Heart right ventricle (tissue), 16 donors: ENCODE results near the gene AKAP8. TPM values are rescaled to one million over a fixed set of nuclear protein-coding genes. Genes with fewer than 3 reads are reported as not detected.
"Not testable (repeated sequence)": the region's sequence is repeated elsewhere in the genome, so short reads cannot be mapped to it uniquely, and the experiment has no call there.

Source experiments
- ATAC-seq, 8 donors: fragments of 200-7000 bp; cut with Tn5 transposase; one replicate each; pipeline ENCODE4 v1.9.1; 2020; ENCODE audit warnings: mild to moderate bottlenecking in 8 of 8, moderate library complexity in 8 of 8, moderate number of reproducible peaks in 1 of 8
- DNase-seq, 2 donors: peaks; one replicate each; pipeline ENCODE4 v3.0.0-alpha.2; 2020
- H3K27ac ChIP-seq, 10 donors: fragments of 200-600 bp; sonication (generic) in 2 of 10; one replicate each; pipeline versions ENCODE4 v1.5.0 to v1.8.0; 2020 to 2022; ENCODE audit warnings: mild to moderate bottlenecking in 3 of 10
- H3K27me3 ChIP-seq, 7 donors: fragments of 200-600 bp; one replicate each; pipeline ENCODE4 v1.8.0; 2021 to 2022; ENCODE audit warnings: mild to moderate bottlenecking in 2 of 7
- H3K36me3 ChIP-seq, 9 donors: fragments of 200-600 bp; sonication (generic) in 1 of 9; one replicate each; pipeline versions ENCODE4 v1.5.0 to v1.8.0; 2020 to 2022; ENCODE audit warnings: mild to moderate bottlenecking in 2 of 9
- H3K4me1 ChIP-seq, 9 donors: fragments of 200-600 bp; sonication (generic) in 1 of 9; one replicate each; pipeline versions ENCODE4 v1.5.0 to v1.8.0; 2020 to 2022; ENCODE audit warnings: mild to moderate bottlenecking in 4 of 9
- H3K4me3 ChIP-seq, 10 donors: fragments of 200-600 bp; sonication (generic) in 2 of 10; one replicate each; pipeline versions ENCODE4 v1.5.0 to v1.8.0; 2020 to 2022; ENCODE audit warnings: mild to moderate bottlenecking in 7 of 10, moderate library complexity in 2 of 10
- H3K9me3 ChIP-seq, 11 donors: fragments of 200-600 bp in 10 of 11; sonication (generic) in 2 of 11; one replicate each; pipeline versions ENCODE4 v1.5.0 to v1.8.0; 2013 to 2022; ENCODE audit warnings: mild to moderate bottlenecking in 2 of 11, control low read depth in 1 of 11, moderate library complexity in 1 of 11
- WGBS, 2 donors: extraction: QIAGEN DNeasy Blood & Tissue Kit; methylation state at CpG; one replicate each; pipeline ENCODE4 v1.1.7; 2013; ENCODE audit warnings: inconsistent platforms in 1 of 2; 5-methylcytosine and 5-hydroxymethylcytosine counted together
- intact Hi-C, 10 donors: fragments of 100-400 bp; cut with DNase I; formaldehyde crosslinking; loops; one replicate each; pipeline versions ENCODE4 v1.11.1 to v1.14.2; 2022
- polyA plus RNA-seq, 2 donors: library from polyadenylated mRNA; stranded (reverse); fragments of 200-250 nt; gene quantifications; one replicate each; pipeline ENCODE4 v1.2.3, GENCODE V29; 2013
- total RNA-seq, 10 donors: library from RNA; stranded (reverse); fragmentation: NEBNext Ultra II Directional in 3 of 10; extraction: Animal tissue kit (Norgen Biotek cat#: 25700) in 3 of 10; gene quantifications; one replicate each; pipeline versions ENCODE4 v1.2.1 to v1.2.4, GENCODE V29; 2021 to 2023
- TF ChIP-seq, protein P1 (sequence below), 9 donors: fragments of 200-600 bp; sonication (generic) in 2 of 9; IDR thresholded peaks; one replicate each; pipeline versions ENCODE4 v1.5.0 to v1.8.0; 2021 to 2022; ENCODE audit warnings: antibody characterized with exemption in 9 of 9, mild to moderate bottlenecking in 5 of 9, moderate library complexity in 1 of 9
- donor health status: Arrhythmogenic right ventricular cardiomyopathy.
- donor health status: ischemic (EF 13 %, LVEDD 7.1; RV severe dilation, severe dysfunction).
- donor health status: healthy with polysubstance abuse.
- donor health status: DM: no; HTN: yes; CAD: no.
- donor health status: DM: no; HTN: no; CAD: no.
- donor health status: ischemic (EF 25% LVEDD 6.9; RV normal size, moderate dysfunction).
- donor health status: ischemic (EF 25% LVEDD 5.7; RV mildly dilated, moderate dysfunction).
- donor health status: healthy.
- donor health status: DM: yes; HTN: yes; CAD: no.
- donor health status: Ischemic cardiomyopathy.
- donor health status: ischemic (EF 35%, LVEDD 5.7; RV mildly dilated, moderate dysfunction).
- donor health status: nonischemic (EF 11% LVEDD 7.7; RV severe dilation, severe dysfunction).
- donor health status: DM: yes; HTN: yes; CAD: no.
- donor health status: PGD.
- donor health status: ischemic (EF 29% LVEDD 5.4; RV normal size, mild dysfunction).
- donor health status: nonischemic (EF 23%, LVEDD 6.1; RV moderate dilation, normal function).

The AKAP8 gene
- total and polyA plus RNA-seq, 12 donors: 12.8 to 32.2 (median 18.6) TPM

DNA sequence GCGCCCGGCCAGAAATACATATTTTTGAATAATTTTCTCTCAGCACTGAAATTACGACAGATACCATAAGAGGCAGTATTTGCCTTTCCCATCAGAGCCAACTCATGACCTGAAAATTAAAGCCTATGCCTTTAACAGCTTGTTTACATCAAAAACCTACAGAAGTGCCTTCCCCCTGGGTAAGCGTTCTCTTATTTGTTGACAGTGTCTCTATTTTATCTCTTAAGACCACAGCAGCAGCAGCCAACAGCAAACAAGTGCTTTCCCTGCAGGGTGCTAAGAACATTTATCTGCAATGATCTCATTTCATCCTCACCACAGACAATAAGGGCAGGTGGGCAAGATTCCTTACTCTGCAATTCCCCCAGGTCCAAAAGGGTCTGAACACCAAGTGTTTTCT, 33.2 kb upstream of the AKAP8 start:
- peaks cover 17 to 95% (median 67%) of the 10 kb centered on the region in 9 donors for H3K4me1 ChIP-seq
- H3K27me3 ChIP-seq: no peaks in the 10 kb centered on the region
- WGBS, 2 donors: 67 to 71% methylated on average over 4 of the region's 4 CpGs
- ATAC-seq: no peak
- no peak for DNase-seq
- H3K9me3 ChIP-seq: no peaks in the 10 kb centered on the region
- H3K4me3 ChIP-seq: no peak overlapping the region
- H3K36me3 ChIP-seq: peaks cover 0 to 63% (median 2%) of the 10 kb centered on the region in 9 donors
- H3K27ac ChIP-seq: peak overlapping the region in 2 of 10 donors; percentile 19 to 33
- intact Hi-C loops: loop anchor here in 1 of 10 donors (10.0 kb wide), 1 partner anchor 142 kb away; no protein-coding TSS in a partner anchor
- TF ChIP-seq, protein P1, sequence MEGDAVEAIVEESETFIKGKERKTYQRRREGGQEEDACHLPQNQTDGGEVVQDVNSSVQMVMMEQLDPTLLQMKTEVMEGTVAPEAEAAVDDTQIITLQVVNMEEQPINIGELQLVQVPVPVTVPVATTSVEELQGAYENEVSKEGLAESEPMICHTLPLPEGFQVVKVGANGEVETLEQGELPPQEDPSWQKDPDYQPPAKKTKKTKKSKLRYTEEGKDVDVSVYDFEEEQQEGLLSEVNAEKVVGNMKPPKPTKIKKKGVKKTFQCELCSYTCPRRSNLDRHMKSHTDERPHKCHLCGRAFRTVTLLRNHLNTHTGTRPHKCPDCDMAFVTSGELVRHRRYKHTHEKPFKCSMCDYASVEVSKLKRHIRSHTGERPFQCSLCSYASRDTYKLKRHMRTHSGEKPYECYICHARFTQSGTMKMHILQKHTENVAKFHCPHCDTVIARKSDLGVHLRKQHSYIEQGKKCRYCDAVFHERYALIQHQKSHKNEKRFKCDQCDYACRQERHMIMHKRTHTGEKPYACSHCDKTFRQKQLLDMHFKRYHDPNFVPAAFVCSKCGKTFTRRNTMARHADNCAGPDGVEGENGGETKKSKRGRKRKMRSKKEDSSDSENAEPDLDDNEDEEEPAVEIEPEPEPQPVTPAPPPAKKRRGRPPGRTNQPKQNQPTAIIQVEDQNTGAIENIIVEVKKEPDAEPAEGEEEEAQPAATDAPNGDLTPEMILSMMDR (IDR thresholded peaks at IDR 0.05): no peak

GRCh38 chr19:15411351-15411750, 31.8 kb upstream of the AKAP8 start:
- peaks cover 17 to 95% (median 61%) of the 10 kb centered on the region in 9 donors for H3K4me1 ChIP-seq
- H3K36me3 ChIP-seq: peaks cover 0 to 63% (median 2%) of the 10 kb centered on the region in 9 donors
- not testable (repeated sequence) for DNase-seq, H3K4me3 ChIP-seq, H3K9me3 ChIP-seq, H3K27ac ChIP-seq, H3K27me3 ChIP-seq, ATAC-seq
- intact Hi-C loops: loop anchor here in 1 of 10 donors (10.0 kb wide), 1 partner anchor 143 kb away; no protein-coding TSS in a partner anchor
- 78 to 94% methylated on average over 2 of the region's 2 CpGs for WGBS, 2 donors

DNA sequence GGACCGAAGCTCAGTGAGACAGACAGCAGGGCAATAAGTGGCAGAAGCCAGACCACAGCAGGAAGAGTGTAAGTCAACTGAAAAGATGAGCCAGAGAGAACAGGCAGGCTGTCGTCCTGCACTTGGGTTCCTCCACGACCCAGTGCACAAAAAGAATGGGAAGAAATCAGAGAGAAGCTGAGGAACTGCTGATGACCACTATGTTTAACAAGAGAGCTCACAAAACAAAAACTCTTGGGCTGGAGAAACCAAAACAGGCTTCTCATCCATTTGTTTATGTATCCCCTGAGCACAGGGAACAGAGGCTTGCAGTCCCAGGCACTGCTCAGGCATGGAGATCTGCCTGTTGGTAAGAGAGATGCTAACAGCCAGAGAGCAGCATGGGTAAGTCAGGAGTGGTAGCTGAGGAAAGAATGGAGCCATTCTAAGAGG, 25.2 kb upstream of the AKAP8 start:
- WGBS, 2 donors: 14 to 31% methylated on average over 3 of the region's 3 CpGs
- Histone ChIP-seq H3K9me3 (no peaks in the 10 kb centered on the region), H3K36me3 (peaks cover 0 to 78% (median 28%) of the 10 kb centered on the region in 9 donors), H3K27ac (peak overlapping the region; percentile 24 to 80 (median 58)), H3K4me1 (peaks cover 24 to 91% (median 67%) of the 10 kb centered on the region in 9 donors), H3K4me3 (no peak overlapping the region), H3K27me3 (no peaks in the 10 kb centered on the region)
- TF ChIP-seq, protein P1 (IDR thresholded peaks at IDR 0.05): no peak
- intact Hi-C loops: no loop called here
- ATAC-seq (no peak), DNase-seq (no peak)

GRCh38 chr19:15404097-15404779, 24.7 kb upstream of the AKAP8 start:
- peaks cover 2 to 78% (median 33%) of the 10 kb centered on the region in 9 donors for H3K36me3 ChIP-seq
- ATAC-seq (peak; percentile 24 to 76 (median 56)), DNase-seq (no peak)
- H3K9me3 ChIP-seq: no peaks in the 10 kb centered on the region
- H3K27me3 ChIP-seq: no peaks in the 10 kb centered on the region
- TF ChIP-seq, protein P1 (IDR thresholded peaks at IDR 0.05): no peak
- peak overlapping the region; percentile 24 to 80 (median 64) for H3K27ac ChIP-seq
- intact Hi-C loops: no loop called here
- 39 to 43% methylated on average over 7 of the region's 7 CpGs for WGBS, 2 donors
- H3K4me3 ChIP-seq: peak overlapping the region in 1 of 10 donors; percentile 6
- peaks cover 24 to 85% (median 61%) of the 10 kb centered on the region in 9 donors for H3K4me1 ChIP-seq

GRCh38 chr19:15403151-15403531, 23.6 kb upstream of the AKAP8 start:
- H3K4me3 ChIP-seq: no peak overlapping the region
- DNase-seq (no peak), ATAC-seq (peak in 1 of 8 donors; percentile 2)
- peaks cover 6 to 78% (median 41%) of the 10 kb centered on the region in 9 donors for H3K36me3 ChIP-seq
- intact Hi-C loops: no loop called here
- no peaks in the 10 kb centered on the region for H3K27me3 ChIP-seq
- peaks cover 24 to 75% (median 59%) of the 10 kb centered on the region in 9 donors for H3K4me1 ChIP-seq
- H3K9me3 ChIP-seq: no peaks in the 10 kb centered on the region
- TF ChIP-seq, protein P1 (IDR thresholded peaks at IDR 0.05): no peak
- H3K27ac ChIP-seq: peak overlapping the region in 9 of 10 donors; percentile 28 to 80 (median 68)
- WGBS, 2 donors: 67 to 75% methylated on average over 10 of the region's 10 CpGs
